GM12873 (cell line): Measurements from ENCODE around the gene TRPC4AP.

Source experiments
- TF ChIP-seq, protein P1 (sequence below): IDR thresholded peaks from 2 replicates; pipeline ENCODE4 v1.5.1; 2012; ENCODE audit warnings: low read depth, mild to moderate bottlenecking, moderate library complexity, low read length, control low read depth; ENCODE audit not compliant: insufficient read depth; ENCODE audit errors: missing control alignments

TRPC4AP gene

DNA sequence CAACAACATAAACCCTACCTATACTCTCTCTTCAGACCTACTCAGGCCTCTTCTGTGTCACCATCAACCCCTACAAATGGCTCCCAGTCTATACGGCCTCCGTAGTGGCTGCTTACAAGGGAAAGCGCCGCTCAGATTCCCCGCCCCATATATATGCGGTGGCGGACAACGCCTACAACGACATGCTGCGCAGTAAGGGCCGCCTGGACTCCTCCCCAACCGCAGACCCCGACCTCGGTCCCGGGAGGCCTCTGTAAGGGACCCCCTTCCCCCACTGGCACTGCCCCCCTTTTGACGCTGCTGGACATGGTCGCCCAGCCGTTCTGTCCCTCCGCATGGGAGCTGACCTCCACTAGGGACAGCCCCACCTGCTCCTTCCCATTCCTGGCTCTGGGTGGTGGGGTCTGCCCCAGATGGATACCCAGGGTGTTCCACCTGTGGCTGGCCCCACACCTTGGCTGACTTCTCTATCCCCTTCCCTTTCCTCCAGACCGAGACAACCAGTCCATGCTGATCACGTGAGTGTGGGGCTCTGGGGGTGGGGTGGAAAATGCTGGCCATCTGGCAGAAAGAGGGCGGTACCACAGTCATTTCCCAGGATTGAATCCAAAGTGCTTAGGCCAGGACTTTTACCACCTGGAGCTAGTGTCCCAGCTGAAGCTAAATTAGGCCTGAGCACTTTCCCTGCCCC, 111.9 kb downstream of the TRPC4AP start:
- TF ChIP-seq, protein P1, sequence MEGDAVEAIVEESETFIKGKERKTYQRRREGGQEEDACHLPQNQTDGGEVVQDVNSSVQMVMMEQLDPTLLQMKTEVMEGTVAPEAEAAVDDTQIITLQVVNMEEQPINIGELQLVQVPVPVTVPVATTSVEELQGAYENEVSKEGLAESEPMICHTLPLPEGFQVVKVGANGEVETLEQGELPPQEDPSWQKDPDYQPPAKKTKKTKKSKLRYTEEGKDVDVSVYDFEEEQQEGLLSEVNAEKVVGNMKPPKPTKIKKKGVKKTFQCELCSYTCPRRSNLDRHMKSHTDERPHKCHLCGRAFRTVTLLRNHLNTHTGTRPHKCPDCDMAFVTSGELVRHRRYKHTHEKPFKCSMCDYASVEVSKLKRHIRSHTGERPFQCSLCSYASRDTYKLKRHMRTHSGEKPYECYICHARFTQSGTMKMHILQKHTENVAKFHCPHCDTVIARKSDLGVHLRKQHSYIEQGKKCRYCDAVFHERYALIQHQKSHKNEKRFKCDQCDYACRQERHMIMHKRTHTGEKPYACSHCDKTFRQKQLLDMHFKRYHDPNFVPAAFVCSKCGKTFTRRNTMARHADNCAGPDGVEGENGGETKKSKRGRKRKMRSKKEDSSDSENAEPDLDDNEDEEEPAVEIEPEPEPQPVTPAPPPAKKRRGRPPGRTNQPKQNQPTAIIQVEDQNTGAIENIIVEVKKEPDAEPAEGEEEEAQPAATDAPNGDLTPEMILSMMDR = no peak

GRCh38 chr20:34979366-34980153, 113.0 kb downstream of the TRPC4AP start:
- TF ChIP-seq, protein P1 = no peak

DNA sequence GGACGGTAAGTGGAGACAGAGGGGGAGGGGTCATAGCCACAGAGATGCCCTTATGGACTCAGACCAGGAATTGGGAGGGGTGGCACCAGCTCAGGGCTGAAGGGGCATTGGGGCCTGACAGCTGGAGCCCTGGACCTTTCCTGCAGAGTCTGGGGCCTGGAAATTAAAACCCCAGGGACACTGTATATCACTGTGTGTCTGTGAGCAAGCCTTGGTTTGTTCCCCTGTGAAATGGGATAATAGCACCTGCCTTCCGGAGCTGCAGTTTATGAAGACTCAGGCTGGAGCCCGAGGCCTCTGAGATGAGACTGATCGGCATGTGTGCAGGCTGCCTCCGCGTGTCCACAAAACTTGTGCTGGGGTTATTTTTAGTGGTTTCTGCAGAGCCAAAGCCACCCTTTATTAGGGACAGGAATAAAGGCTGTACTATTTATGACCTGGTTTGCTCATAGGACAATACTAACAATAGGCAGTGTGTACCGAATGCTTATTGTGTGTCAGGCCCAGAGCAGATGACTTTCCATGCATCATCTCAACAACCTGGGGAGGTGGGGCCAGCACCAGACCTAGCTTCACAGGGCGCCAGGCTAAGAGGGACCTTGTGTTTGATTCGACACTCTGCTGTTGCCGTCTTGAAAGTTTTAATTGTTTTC, 114.4 kb downstream of the TRPC4AP start:
- TF ChIP-seq, protein P1 = no peak

DNA sequence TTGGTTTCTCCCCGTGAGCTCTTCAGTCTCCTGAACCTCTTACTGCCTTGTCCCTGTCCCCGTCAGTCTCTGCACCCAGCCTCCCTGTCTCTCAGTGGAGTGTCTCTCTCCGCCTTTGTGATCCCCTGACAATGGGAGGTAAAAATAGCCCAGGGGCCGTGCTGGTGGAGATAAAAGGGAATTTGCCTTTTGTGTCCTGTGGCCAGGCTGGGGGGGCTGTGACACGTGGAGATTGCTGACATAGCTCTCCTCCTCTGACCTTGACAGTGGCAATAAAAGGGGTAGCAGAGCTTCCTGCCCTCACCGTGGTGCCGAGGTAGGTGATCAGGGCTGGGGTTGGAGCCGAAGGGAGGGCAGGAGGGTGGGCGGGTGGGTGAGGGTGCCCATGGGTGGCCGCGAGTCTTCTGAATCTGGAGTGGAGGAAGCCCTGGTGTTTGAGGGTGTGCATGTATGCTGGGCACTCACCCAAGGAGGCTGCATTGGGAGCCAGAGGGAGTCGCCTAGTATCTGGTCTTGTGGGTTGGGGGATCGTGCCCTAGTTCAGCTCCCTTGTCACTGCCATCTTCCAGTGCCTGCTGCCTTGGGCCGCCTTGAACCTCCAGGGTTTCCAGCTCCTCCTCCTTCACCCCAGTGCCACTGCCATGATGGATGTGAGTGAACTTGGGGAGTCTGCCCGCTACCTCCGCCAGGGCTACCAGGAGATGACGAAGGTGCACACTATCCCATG, 115.1 kb downstream of the TRPC4AP start:
- TF ChIP-seq, protein P1 = no peak

- TF ChIP-seq, protein P1 = no peak
Observed at GRCh38 chr20:34976286-34976685, 116.3 kb downstream of the TRPC4AP start.

DNA sequence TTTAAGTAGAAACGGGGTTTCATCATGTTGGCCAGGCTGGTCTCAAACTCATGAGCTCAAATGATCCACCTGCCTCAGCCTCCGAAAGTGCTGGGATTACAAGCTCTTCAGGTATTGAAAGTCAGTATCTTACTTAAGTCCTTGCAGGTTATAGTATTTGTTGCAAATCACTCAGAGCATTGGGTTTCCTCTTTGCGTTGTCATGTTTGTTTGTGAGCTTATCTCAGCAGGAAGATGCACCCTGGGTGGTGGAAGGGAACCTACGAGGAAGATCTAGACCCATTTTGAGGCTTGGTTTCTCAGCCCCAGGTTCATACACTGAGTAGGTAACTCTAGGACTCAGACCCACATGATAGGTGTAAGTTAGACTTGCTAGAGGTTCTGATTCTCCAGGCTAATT, 118.4 kb downstream of the TRPC4AP start:
- TF ChIP-seq, protein P1 = no peak

DNA sequence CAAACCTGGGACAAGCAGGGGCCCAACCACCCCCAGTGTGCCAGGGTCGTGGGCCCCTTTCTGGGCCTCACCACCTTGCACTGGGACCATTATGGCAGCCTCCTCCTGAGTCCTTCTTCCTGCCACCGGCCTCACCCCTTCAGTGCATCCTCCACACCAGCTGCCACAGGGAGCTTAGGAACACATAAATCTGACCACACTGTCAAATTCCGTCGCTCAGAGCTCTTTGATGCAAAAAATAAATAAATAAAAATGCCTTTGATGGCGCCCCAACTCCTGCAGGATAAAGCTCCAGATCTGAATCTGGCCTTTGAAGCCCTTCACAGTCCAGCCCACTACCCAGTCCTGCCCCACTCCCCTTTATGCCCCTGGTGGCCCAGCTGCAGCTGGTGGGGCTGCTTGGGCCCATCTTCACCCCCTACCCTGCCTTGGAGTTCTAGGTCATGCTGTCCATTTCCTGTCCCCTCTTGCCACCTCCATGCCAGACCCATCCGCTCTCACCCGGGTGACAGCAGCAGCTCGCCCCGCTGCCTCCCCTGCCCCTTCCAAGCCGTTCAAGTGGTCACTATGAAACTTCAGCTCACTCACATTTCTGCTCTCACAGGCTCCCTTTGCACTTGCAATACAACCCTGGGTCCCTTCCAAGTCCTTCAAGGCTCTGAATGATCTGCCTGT, 120.9 kb downstream of the TRPC4AP start:
- TF ChIP-seq, protein P1 = no peak
